Muscle layer of colon (tissue), 2 donors: ENCODE data around the gene TFR2.

Source experiments
- H3K27ac ChIP-seq: one replicate; pipeline ENCODE4 v1.7.0; 2013; ENCODE audit warnings: low read depth, mild to moderate bottlenecking, low read length, moderate library complexity
- H3K27me3 ChIP-seq, 2 donors: one replicate each; pipeline ENCODE4 v1.7.0; 2013; ENCODE audit warnings: low read length in 2 of 2, mild to moderate bottlenecking in 2 of 2; ENCODE audit not compliant: insufficient read depth in 2 of 2, control insufficient read depth in 1 of 2
- H3K36me3 ChIP-seq: one replicate; pipeline ENCODE4 v1.7.0; 2013; ENCODE audit warnings: mild to moderate bottlenecking, low read length; ENCODE audit not compliant: insufficient read depth
- H3K4me1 ChIP-seq: one replicate; pipeline ENCODE4 v1.7.0; 2013; ENCODE audit warnings: mild to moderate bottlenecking, low read length; ENCODE audit not compliant: insufficient read depth
- H3K4me3 ChIP-seq, 2 donors: one replicate each; pipeline ENCODE4 v1.7.0; 2013; ENCODE audit warnings: low read length in 2 of 2, low read depth in 1 of 2, mild to moderate bottlenecking in 1 of 2, moderate library complexity in 1 of 2
- H3K9ac ChIP-seq: one replicate; pipeline ENCODE4 v1.7.0; 2013; ENCODE audit warnings: low read length
- H3K9me3 ChIP-seq: one replicate; pipeline ENCODE4 v1.7.0; 2013; ENCODE audit warnings: mild to moderate bottlenecking, low read length
- donor health status: abdominal sarcoma.
- donor health status: Adenocarcinoma of cecum.

The TFR2 gene

DNA sequence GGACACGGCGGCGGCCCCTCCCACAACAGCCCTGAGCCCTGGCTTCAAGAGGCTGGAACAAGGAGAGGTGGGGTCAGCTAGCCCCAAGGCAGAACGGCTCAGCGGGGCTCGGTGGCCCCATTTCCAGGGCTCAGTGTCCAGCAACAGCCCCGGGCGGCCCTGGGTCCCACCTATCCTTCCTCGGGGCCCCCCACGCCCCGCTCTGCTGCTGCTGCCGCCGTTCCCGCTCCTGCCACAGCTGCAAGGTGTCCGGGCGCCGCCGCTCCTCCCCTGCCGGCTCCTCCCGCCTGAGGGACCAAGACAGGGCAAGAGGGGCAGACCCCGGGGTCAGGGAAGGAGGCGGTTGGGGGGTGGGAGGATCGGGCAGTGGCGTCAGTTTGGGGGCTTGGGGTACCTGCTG lies 64.2 kb downstream of the TFR2 start:
- H3K9ac ChIP-seq: no peak overlapping the region
- peaks cover 69% of the 10 kb centered on the region for H3K36me3 ChIP-seq
- no peaks in the 10 kb centered on the region for H3K4me1 ChIP-seq
- H3K4me3 ChIP-seq: no peak overlapping the region
- H3K27ac ChIP-seq: no peak overlapping the region
- no peaks in the 10 kb centered on the region for H3K9me3 ChIP-seq
- H3K27me3 ChIP-seq: peaks cover 0 to 19% of the 10 kb centered on the region in 2 donors

DNA sequence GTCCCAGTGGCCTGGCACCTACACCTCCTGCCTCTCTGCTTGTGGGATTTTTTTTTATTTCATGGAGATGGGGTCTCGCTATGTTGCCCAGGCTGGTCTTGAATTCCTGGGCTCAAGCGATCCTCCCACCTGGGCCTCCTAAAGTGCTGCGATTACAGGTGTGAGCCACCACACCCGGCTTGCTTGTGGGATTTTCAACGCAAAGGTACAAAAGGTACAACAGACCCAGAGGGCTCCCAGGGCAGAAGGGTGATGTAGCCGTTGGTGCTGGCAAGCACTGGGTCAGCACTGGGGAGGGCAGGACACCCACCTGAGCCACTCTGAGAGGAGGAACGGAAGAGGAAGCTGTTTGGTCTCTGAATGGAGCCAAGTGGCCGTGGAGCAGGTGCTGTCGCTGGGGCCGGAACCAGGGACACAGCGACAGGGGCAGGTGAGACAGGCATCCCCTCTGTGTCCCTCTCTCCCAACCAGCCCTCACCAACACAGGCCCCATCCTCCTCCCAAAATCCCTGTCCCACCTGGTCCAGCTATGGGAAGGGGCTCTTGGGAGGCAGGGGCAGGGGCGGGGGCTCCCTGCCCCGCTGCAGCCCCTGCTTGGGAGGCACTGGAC lies 64.9 kb downstream of the TFR2 start:
- peaks cover 0 to 19% of the 10 kb centered on the region in 2 donors for H3K27me3 ChIP-seq
- H3K9ac ChIP-seq: no peak overlapping the region
- no peak overlapping the region for H3K4me3 ChIP-seq
- peaks cover 62% of the 10 kb centered on the region for H3K36me3 ChIP-seq
- no peak overlapping the region for H3K27ac ChIP-seq
- H3K4me1 ChIP-seq: no peaks in the 10 kb centered on the region
- H3K9me3 ChIP-seq: no peaks in the 10 kb centered on the region

- Histone ChIP-seq H3K27me3 (peaks cover 0 to 25% of the 10 kb centered on the region in 2 donors), H3K4me1 (no peaks in the 10 kb centered on the region), H3K4me3 (no peak overlapping the region), H3K27ac (no peak overlapping the region), H3K9ac (no peak overlapping the region), H3K36me3 (peaks cover 56% of the 10 kb centered on the region), H3K9me3 (no peaks in the 10 kb centered on the region)
These were observed 65.5 kb downstream of the TFR2 start for GRCh38 chr7:100575746-100576383.

DNA sequence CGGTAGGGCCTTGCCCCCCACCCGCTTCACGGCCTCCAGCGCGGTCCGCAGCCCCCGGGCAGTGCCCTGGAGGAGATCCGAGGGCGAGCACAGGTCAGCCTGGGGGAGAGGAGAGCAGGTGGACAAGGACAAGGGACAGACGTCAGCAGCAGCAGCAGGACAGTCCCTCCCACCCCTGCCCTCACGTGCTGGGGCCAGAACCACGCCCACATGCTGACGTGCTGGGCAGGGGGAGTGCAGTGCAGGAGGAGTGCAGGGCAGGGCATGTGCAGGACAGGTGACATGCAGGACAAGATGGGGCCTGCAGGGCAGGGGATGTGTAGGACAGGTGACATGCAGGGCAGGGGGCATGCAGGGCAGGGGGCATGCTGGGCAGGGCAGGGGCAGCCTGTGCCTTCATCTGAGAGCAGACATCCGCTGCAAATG lies 66.1 kb downstream of the TFR2 start:
- H3K4me3 ChIP-seq: no peak overlapping the region
- no peaks in the 10 kb centered on the region for H3K9me3 ChIP-seq
- peaks cover 0 to 30% of the 10 kb centered on the region in 2 donors for H3K27me3 ChIP-seq
- H3K4me1 ChIP-seq: no peaks in the 10 kb centered on the region
- H3K9ac ChIP-seq: no peak overlapping the region
- H3K36me3 ChIP-seq: peaks cover 50% of the 10 kb centered on the region
- no peak overlapping the region for H3K27ac ChIP-seq

GRCh38 chr7:100574362-100575205 lies 66.8 kb downstream of the TFR2 start:
- peaks cover 44% of the 10 kb centered on the region for H3K36me3 ChIP-seq

DNA sequence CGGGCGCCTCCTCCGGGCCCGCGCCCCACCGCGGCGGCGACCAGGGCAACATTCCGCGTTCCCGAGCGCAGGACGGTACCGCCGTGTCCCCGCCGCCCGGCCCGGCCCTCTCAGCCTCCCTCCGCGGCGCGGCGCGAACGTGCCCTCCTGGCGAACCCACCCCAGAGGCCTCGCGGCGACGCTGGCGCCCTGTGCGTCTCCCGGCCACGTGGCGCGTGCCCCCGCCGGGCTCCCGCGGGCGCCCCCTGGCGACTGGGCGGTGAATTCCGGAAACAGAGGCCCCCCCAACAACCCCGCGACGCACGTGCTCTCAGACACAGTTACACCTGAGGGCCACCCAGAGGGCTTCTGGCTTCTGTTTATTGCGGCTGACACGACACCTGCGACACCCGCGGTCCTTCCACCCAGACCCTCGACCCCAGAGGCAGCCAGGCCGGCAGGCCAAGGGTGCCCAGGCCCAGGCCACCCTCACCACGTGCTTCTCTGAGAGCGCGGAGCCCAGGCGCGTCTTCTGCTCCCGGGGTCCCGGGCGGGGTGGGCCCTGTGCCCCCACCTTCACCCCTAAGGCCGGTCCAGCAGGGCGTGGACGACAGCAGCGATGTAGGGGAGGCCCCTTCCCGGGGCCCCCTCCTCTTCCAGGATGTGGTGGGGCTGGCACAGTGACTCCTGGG lies 67.5 kb downstream of the TFR2 start, which contains the start of gene SAP25:
TSS of gene SAP25 (minus strand) at position 210 of the 671 bp plus-strand sequence. CDS start at position 52, 158 bp downstream.
- Histone ChIP-seq H3K36me3 (peaks cover 37% of the 10 kb centered on the region), H3K9me3 (no peaks in the 10 kb centered on the region), H3K9ac (no peak within 1 kb of the TSS), H3K27me3 (peaks cover 0 to 39% of the 10 kb centered on the region in 2 donors), H3K4me3 (no peak within 1 kb of the TSS), H3K4me1 (no peaks in the 10 kb centered on the region), H3K27ac (no peak within 1 kb of the TSS)

More at GRCh38 chr7:100574362-100575205, 66.8 kb downstream of the TFR2 start:
- Histone ChIP-seq H3K27ac (no peak overlapping the region), H3K27me3 (peaks cover 0 to 36% of the 10 kb centered on the region in 2 donors), H3K4me1 (no peaks in the 10 kb centered on the region), H3K4me3 (no peak overlapping the region), H3K9ac (no peak overlapping the region), H3K9me3 (no peaks in the 10 kb centered on the region)

DNA sequence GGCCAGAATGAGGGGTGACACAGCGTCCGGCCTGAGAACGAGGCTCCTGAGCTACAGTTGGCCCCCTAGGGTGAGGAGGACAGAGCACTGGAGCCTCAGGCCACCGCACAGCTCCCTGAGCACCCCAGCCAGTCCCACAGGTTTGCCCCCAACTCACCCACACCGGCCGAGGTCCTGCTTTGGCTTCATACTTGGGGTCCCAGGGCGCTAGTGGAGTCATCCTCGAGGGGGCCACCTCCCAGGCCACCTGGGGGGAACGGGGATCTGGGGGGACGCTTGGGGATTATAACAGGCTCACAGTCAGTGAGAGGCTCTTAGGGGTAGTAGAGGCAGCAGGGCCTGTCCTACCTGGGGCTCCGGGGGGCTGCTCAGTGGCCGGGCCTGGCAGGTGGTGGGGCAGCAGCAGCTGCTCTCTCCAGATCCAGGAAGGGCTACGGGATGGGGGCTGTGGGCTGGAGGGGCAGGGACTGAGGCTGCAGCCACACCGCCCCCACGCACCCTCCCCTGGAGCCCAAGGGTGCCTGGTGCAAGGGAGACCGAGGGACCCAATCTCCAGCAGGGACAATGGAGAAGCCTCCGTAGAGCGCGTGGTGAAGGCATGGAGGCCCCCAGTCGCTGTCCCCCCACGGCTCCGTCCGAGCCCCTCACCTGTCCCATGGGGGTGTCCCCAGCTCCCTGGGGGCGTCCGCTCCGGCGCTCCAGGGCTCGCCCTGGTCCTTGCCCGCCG lies 68.2 kb downstream of the TFR2 start:
- Histone ChIP-seq H3K27ac (no peak overlapping the region), H3K4me1 (no peaks in the 10 kb centered on the region), H3K9ac (no peak overlapping the region), H3K4me3 (no peak overlapping the region), H3K9me3 (no peaks in the 10 kb centered on the region), H3K27me3 (peaks cover 0 to 39% of the 10 kb centered on the region in 2 donors), H3K36me3 (peaks cover 30% of the 10 kb centered on the region)

- no peaks in the 10 kb centered on the region for H3K4me1 ChIP-seq
- H3K9me3 ChIP-seq: no peaks in the 10 kb centered on the region
- H3K36me3 ChIP-seq: peaks cover 23% of the 10 kb centered on the region
- no peak overlapping the region for H3K27ac ChIP-seq
- H3K4me3 ChIP-seq: no peak overlapping the region
- H3K9ac ChIP-seq: no peak overlapping the region
- peaks cover 0 to 39% of the 10 kb centered on the region in 2 donors for H3K27me3 ChIP-seq
These were observed 68.9 kb downstream of the TFR2 start for GRCh38 chr7:100572281-100572948.

- H3K4me1 ChIP-seq: no peaks in the 10 kb centered on the region
- peaks cover 0 to 39% of the 10 kb centered on the region in 2 donors for H3K27me3 ChIP-seq
- H3K27ac ChIP-seq: no peak overlapping the region
- no peak overlapping the region for H3K9ac ChIP-seq
- no peaks in the 10 kb centered on the region for H3K9me3 ChIP-seq
- no peak overlapping the region for H3K4me3 ChIP-seq
- H3K36me3 ChIP-seq: peaks cover 17% of the 10 kb centered on the region
These were observed 69.6 kb downstream of the TFR2 start for GRCh38 chr7:100571829-100572116.

GRCh38 chr7:100570954-100571828 lies 70.2 kb downstream of the TFR2 start:
- H3K9me3 ChIP-seq: no peaks in the 10 kb centered on the region
- H3K9ac ChIP-seq: no peak overlapping the region
- H3K4me1 ChIP-seq: no peaks in the 10 kb centered on the region
- no peak overlapping the region for H3K27ac ChIP-seq
- peaks cover 11% of the 10 kb centered on the region for H3K36me3 ChIP-seq
- H3K4me3 ChIP-seq: no peak overlapping the region
- peaks cover 0 to 39% of the 10 kb centered on the region in 2 donors for H3K27me3 ChIP-seq
